Astrocyte of the cerebellum (primary cell): Measurements from ENCODE around the gene ADAR.

Source experiments
- DNase-seq: peaks from one replicate; pipeline ENCODE4 v3.0.0-alpha.2; 2011; ENCODE audit warnings: low read depth
- H3K4me3 ChIP-seq: 2 replicates; pipeline ENCODE4 v1.5.1; 2011; ENCODE audit warnings: mild to moderate bottlenecking, low read depth, low read length, moderate library complexity
- CTCF ChIP-seq: IDR thresholded peaks from 2 replicates; pipeline ENCODE4 v1.5.1; 2012; ENCODE audit warnings: low read length, low read depth, moderate library complexity, mild to moderate bottlenecking; ENCODE audit errors: missing control alignments
- in situ Hi-C: cut with HindIII; loops from 2 replicates; pipeline ENCODE4 v1.10.0; 2017; ENCODE audit warnings: low sequenced_read_pairs

The ADAR gene

GRCh38 chr1:154578058-154578418 is 29.9 kb downstream of the ADAR start:
- in situ Hi-C loops, result no loop called here
- no peak for DNase-seq
- no peak overlapping the region for H3K4me3 ChIP-seq
- no peak for TF ChIP-seq CTCF

GRCh38 chr1:154577346-154578057 is 30.5 kb downstream of the ADAR start:
- in situ Hi-C loops, result no loop called here
- no peak overlapping the region for H3K4me3 ChIP-seq
- DNase-seq, result no peak
- no peak for TF ChIP-seq CTCF

GRCh38 chr1:154575951-154576566 is 31.9 kb downstream of the ADAR start:
- no peak for DNase-seq
- in situ Hi-C loops, result no loop called here
- TF ChIP-seq CTCF, result no peak
- H3K4me3 ChIP-seq, result no peak overlapping the region

- in situ Hi-C loops, result no loop called here
Observed at GRCh38 chr1:154575147-154575927, 32.6 kb downstream of the ADAR start.

GRCh38 chr1:154574716-154575115 is 33.3 kb downstream of the ADAR start:
- TF ChIP-seq CTCF, result no peak
- no peak for DNase-seq
- in situ Hi-C loops, result no loop called here
- no peak overlapping the region for H3K4me3 ChIP-seq

More at GRCh38 chr1:154575147-154575927, 32.6 kb downstream of the ADAR start:
- H3K4me3 ChIP-seq, result no peak overlapping the region
- DNase-seq, result no peak
- no peak for TF ChIP-seq CTCF

- no peak for TF ChIP-seq CTCF
- no peak for DNase-seq
- in situ Hi-C loops, result no loop called here
- no peak overlapping the region for H3K4me3 ChIP-seq
Observed at GRCh38 chr1:154573168-154573510, 34.8 kb downstream of the ADAR start.
